Ascending aorta (tissue), 2 donors: Measurements from ENCODE around the gene EMD. TPM values are rescaled to one million over a fixed set of nuclear protein-coding genes. Genes with fewer than 3 reads are reported as not detected.
A peak's percentile ranks its signal among the peaks of the same experiment; 100 is the strongest.

ENCODE experiments used
- DNase-seq, 2 donors: peaks; one replicate each; pipeline ENCODE4 v3.0.0-alpha.2; 2019; ENCODE audit warnings: low spot score in 2 of 2
- H3K27ac ChIP-seq, 2 donors: fragments of 200-600 bp; sonication (generic); one replicate each; pipeline ENCODE4 v1.5.1; 2016 to 2017; ENCODE audit warnings: mild to moderate bottlenecking in 1 of 2
- H3K27me3 ChIP-seq: fragments of 200-600 bp; sonication (generic); one replicate; pipeline ENCODE4 v1.5.1; 2017
- H3K36me3 ChIP-seq, 2 donors: fragments of 200-600 bp; sonication (generic); one replicate each; pipeline ENCODE4 v1.5.1; 2016
- H3K4me1 ChIP-seq, 2 donors: fragments of 200-600 bp; sonication (generic); one replicate each; pipeline ENCODE4 v1.5.1; 2016 to 2017; ENCODE audit warnings: mild to moderate bottlenecking in 1 of 2
- H3K4me3 ChIP-seq, 2 donors: fragments of 200-600 bp; sonication (generic); one replicate each; pipeline ENCODE4 v1.5.1; 2016 to 2017; ENCODE audit warnings: mild to moderate bottlenecking in 1 of 2
- H3K9me3 ChIP-seq, 2 donors: fragments of 200-600 bp; sonication (generic); one replicate each; pipeline ENCODE4 v1.5.1; 2016
- CTCF ChIP-seq, 3 experiments: fragments of 200-600 bp in 2 of 3; fragments of 450-650 bp in 1 of 3; sonication (generic) in 2 of 3; IDR thresholded peaks; one replicate each; pipeline ENCODE4 v1.5.1; 2016 to 2019; ENCODE audit warnings: antibody characterized with exemption in 3 of 3, mild to moderate bottlenecking in 1 of 3, moderate library complexity in 1 of 3
- intact Hi-C: fragments of 100-400 bp; cut with DNase I; formaldehyde crosslinking; loops from one replicate; pipeline ENCODE4 v1.15.1; 2023
- total RNA-seq: library from RNA; depleted of rRNA; stranded (reverse); fragments of >200 nt; gene quantifications from one replicate; pipeline ENCODE4 v1.1.0, GENCODE V29; 2016

Gene EMD
- total RNA-seq, 1 donor from 2014 or later: 86.3 TPM

GRCh38 chrX:154358011-154358410, 21.1 kb upstream of the EMD start:
- intact Hi-C loops: no loop called here
- Histone ChIP-seq H3K27me3 (no peaks in the 10 kb centered on the region), H3K9me3 (no peaks in the 10 kb centered on the region), H3K36me3 (peaks cover 88 to 94% of the 10 kb centered on the region in 2 donors), H3K27ac (peak overlapping the region in 1 of 2 donors; percentile 19), H3K4me1 (peaks cover 0 to 10% of the 10 kb centered on the region in 2 donors), H3K4me3 (no peak overlapping the region)
- DNase-seq: no peak
- no peak for TF ChIP-seq CTCF (IDR thresholded peaks at IDR 0.05)

GRCh38 chrX:154358829-154359228, 20.3 kb upstream of the EMD start:
- intact Hi-C loops: no loop called here
- Histone ChIP-seq H3K4me3 (no peak overlapping the region), H3K27ac (peak overlapping the region in 1 of 2 donors; percentile 43), H3K9me3 (no peaks in the 10 kb centered on the region), H3K36me3 (peaks cover 82 to 89% of the 10 kb centered on the region in 2 donors), H3K27me3 (no peaks in the 10 kb centered on the region), H3K4me1 (peaks cover 0 to 10% of the 10 kb centered on the region in 2 donors)
- TF ChIP-seq CTCF (IDR thresholded peaks at IDR 0.05): no peak
- DNase-seq: no peak

GRCh38 chrX:154359362-154360154, 19.5 kb upstream of the EMD start:
- Histone ChIP-seq H3K4me3 (no peak overlapping the region), H3K27me3 (no peaks in the 10 kb centered on the region), H3K36me3 (peaks cover 80 to 89% of the 10 kb centered on the region in 2 donors), H3K4me1 (peaks cover 0 to 10% of the 10 kb centered on the region in 2 donors), H3K9me3 (no peaks in the 10 kb centered on the region), H3K27ac (peak overlapping the region; percentile 19 to 43)
- intact Hi-C loops: no loop called here
- TF ChIP-seq CTCF (IDR thresholded peaks at IDR 0.05): no peak
- no peak for DNase-seq

GRCh38 chrX:154360155-154360713, 18.9 kb upstream of the EMD start:
- peak overlapping the region; percentile 19 to 49 for H3K27ac ChIP-seq
- H3K4me3 ChIP-seq: no peak overlapping the region
- no peak for DNase-seq
- intact Hi-C loops: no loop called here
- H3K9me3 ChIP-seq: no peaks in the 10 kb centered on the region
- H3K36me3 ChIP-seq: peaks cover 78 to 89% of the 10 kb centered on the region in 2 donors
- no peak for TF ChIP-seq CTCF (IDR thresholded peaks at IDR 0.05)
- no peaks in the 10 kb centered on the region for H3K27me3 ChIP-seq
- H3K4me1 ChIP-seq: peaks cover 0 to 10% of the 10 kb centered on the region in 2 donors

- Histone ChIP-seq H3K4me1 (peaks cover 7 to 18% of the 10 kb centered on the region in 2 donors), H3K27ac (peak overlapping the region in 1 of 2 donors; percentile 52), H3K9me3 (no peaks in the 10 kb centered on the region), H3K36me3 (peaks cover 83 to 89% of the 10 kb centered on the region in 2 donors), H3K4me3 (no peak overlapping the region), H3K27me3 (no peaks in the 10 kb centered on the region)
- TF ChIP-seq CTCF (IDR thresholded peaks at IDR 0.05): no peak
- DNase-seq: no peak
- intact Hi-C loops: no loop called here
Measured at GRCh38 chrX:154362085-154362742, 16.9 kb upstream of the EMD start.
